K562 (cell line): ENCODE results near the gene RCE1. TPM values are rescaled to one million over a fixed set of nuclear protein-coding genes. Genes with fewer than 3 reads are reported as not detected.

Experiments
- ATAC-seq: fragments of 200-7000 bp; cut with Tn5 transposase; 3 replicates; pipeline ENCODE4 v1.9.1; 2020; ENCODE audit warnings: moderate library complexity
- BruUV-seq: library from RNA; stranded (reverse); fragments of 400-500 nt; replicated peaks from 2 replicates; lab custom pipeline; 2021; lab: Mats Ljungman, UMichigan
- CTCF ChIA-PET: fragments of 300-600 bp; formaldehyde crosslinking; extraction: SDS; loops from one replicate; lab custom pipeline; 2021; ENCODE audit warnings: low intra/inter-chr PET ratio; lab: Yijun Ruan, JAX
- POLR2A ChIA-PET: fragments of 300-600, 350-650 bp; sonication (Branson Sonifier 250); formaldehyde crosslinking; extraction: SDS; loops from one replicate; lab custom pipeline; 2021; ENCODE audit warnings: antibody characterized with exemption, inconsistent platforms; lab: Yijun Ruan, JAX
- DNase-seq, 4 experiments: peaks; one replicate each; pipeline versions ENCODE4 v3.0.0 to v3.0.0-alpha.2; 2011 to 2018; ENCODE audit warnings: low spot score in 3 of 4, mixed read lengths in 3 of 4; ENCODE audit errors: extremely low read depth in 1 of 4
- FAIRE-seq: peaks from 2 replicates; lab custom pipeline; 2011; peaks lifted over from hg19 to GRCh38; lab: Jason Lieb, UNC
- H2AFZ ChIP-seq: 2 replicates; pipeline ENCODE4 v1.6.0; 2011; ENCODE audit warnings: low read depth, low read length, control low read depth, inconsistent platforms
- H3K27ac ChIP-seq: fragments of 200-600 bp; 3 replicates; pipeline ENCODE4 v1.8.0; 2011; ENCODE audit warnings: low read depth, mild to moderate bottlenecking, control low read depth, inconsistent platforms, low read length, moderate library complexity, mixed read lengths; ENCODE audit errors: extremely low read depth
- H3K27me3 ChIP-seq, 2 experiments: fragments of 300-600 bp in 1 of 2; 2 replicates in 1 of 2; 3 replicates in 1 of 2; pipeline versions ENCODE4 v1.6.0 to v1.8.0; 2011; ENCODE audit warnings: inconsistent platforms in 2 of 2, low read length in 2 of 2, mild to moderate bottlenecking in 1 of 2, mixed read lengths in 1 of 2, moderate library complexity in 1 of 2; ENCODE audit not compliant: control insufficient read depth in 2 of 2, insufficient read depth in 2 of 2
- H3K36me3 ChIP-seq: fragments of 300-600 bp; 3 replicates; pipeline ENCODE4 v1.8.0; 2011; ENCODE audit warnings: mild to moderate bottlenecking, low read length, inconsistent platforms; ENCODE audit not compliant: control insufficient read depth, insufficient read depth
- H3K4me1 ChIP-seq, 2 experiments: fragments of 200-600 bp in 1 of 2; replicated peaks in 1 of 2; 2 replicates in 1 of 2; 3 replicates in 1 of 2; pipeline versions ENCODE4 v1.5.1 to v1.8.0; 2011; ENCODE audit warnings: inconsistent platforms in 2 of 2, low read length in 2 of 2, mild to moderate bottlenecking in 1 of 2, mixed read lengths in 1 of 2, moderate library complexity in 1 of 2; ENCODE audit not compliant: control insufficient read depth in 2 of 2, insufficient read depth in 2 of 2
- H3K4me2 ChIP-seq: 2 replicates; pipeline ENCODE4 v1.6.1; 2011; ENCODE audit warnings: low read length, control low read depth, inconsistent platforms, mixed read lengths; ENCODE audit not compliant: insufficient read depth
- H3K4me3 ChIP-seq: fragments of 200-600 bp; sonication (generic), shearing (Covaris generic); 2 replicates; pipeline ENCODE4 v1.5.1; 2016; ENCODE audit warnings: control low read depth, inconsistent platforms
- H3K79me2 ChIP-seq: fragments of 200-600 bp; 3 replicates; pipeline ENCODE4 v1.8.0; 2011; ENCODE audit warnings: low read length, inconsistent platforms; ENCODE audit not compliant: control insufficient read depth, insufficient read depth
- H3K9ac ChIP-seq, 2 experiments: 2 replicates each; pipeline versions ENCODE4 v1.6.0 to v1.6.1; 2011; ENCODE audit warnings: low read depth in 2 of 2, low read length in 2 of 2, control low read depth in 1 of 2, inconsistent platforms in 1 of 2, mild to moderate bottlenecking in 1 of 2, mixed read lengths in 1 of 2; ENCODE audit not compliant: insufficient read depth in 1 of 2
- H3K9me1 ChIP-seq: one replicate; pipeline ENCODE4 v1.6.0; 2011; ENCODE audit warnings: inconsistent platforms, mild to moderate bottlenecking, low read length, moderate library complexity; ENCODE audit not compliant: control insufficient read depth, insufficient read depth
- H3K9me3 ChIP-seq: replicated peaks from 2 replicates; pipeline ENCODE4 v1.5.1; 2011; ENCODE audit warnings: low read depth, low read length, inconsistent platforms; ENCODE audit not compliant: control insufficient read depth, insufficient read depth
- H4K20me1 ChIP-seq: replicated peaks from 2 replicates; pipeline ENCODE4 v1.6.1; 2011; ENCODE audit warnings: low read length, inconsistent platforms, mixed read lengths; ENCODE audit not compliant: control insufficient read depth, insufficient read depth
- CBX8 ChIP-seq: fragments of 200-600 bp; sonication (generic); IDR thresholded peaks from 2 replicates; pipeline ENCODE4 v1.6.1; 2012; ENCODE audit warnings: borderline replicate concordance, mixed run types, low read depth, mild to moderate bottlenecking, moderate library complexity, mixed read lengths, low read length, control low read depth, inconsistent platforms; ENCODE audit not compliant: poor library complexity, severe bottlenecking; ENCODE audit errors: extremely low read depth
- CHD4 ChIP-seq: fragments of 200-600 bp; sonication (generic); IDR thresholded peaks from 3 replicates; pipeline ENCODE4 v1.6.1; 2012; ENCODE audit warnings: low read depth, mild to moderate bottlenecking, mixed read lengths, low read length, inconsistent platforms; ENCODE audit not compliant: insufficient read depth, insufficient replicate concordance, poor library complexity, severe bottlenecking
- ELF1 ChIP-seq: fragments of 200-800 bp; sonication (Bioruptor generic); IDR thresholded peaks from 2 replicates; pipeline ENCODE4 v1.6.1; 2016; ENCODE audit warnings: missing genetic modification characterization, missing compliant biosample characterization
- MCM3 ChIP-seq: fragments of 450-650 bp; IDR thresholded peaks from 2 replicates; pipeline ENCODE4 v1.6.1; 2016
- RERE ChIP-seq: sonication (generic); formaldehyde crosslinking; IDR thresholded peaks from 2 replicates; pipeline ENCODE4 v1.8.0; 2023; ENCODE audit warnings: missing genetic modification reagents, mild to moderate bottlenecking, borderline replicate concordance
- ZNF551 ChIP-seq: fragments of 250-450 bp; sonication (Bioruptor Pico); IDR thresholded peaks from 2 replicates; pipeline ENCODE4 v1.5.0; 2021; ENCODE audit warnings: mild to moderate bottlenecking, moderate library complexity
- WGBS: fragments of 100-300 bp; shearing (Covaris generic); methylation state at CpG from one replicate; pipeline ENCODE4 v1.1.6; 2016; ENCODE audit warnings: low coverage, mixed read lengths; ENCODE audit not compliant: insufficient coverage; ENCODE audit errors: missing lambda C conversion rate; 5-methylcytosine and 5-hydroxymethylcytosine counted together
- in situ Hi-C: fragments of 300-500 bp; cut with MboI; formaldehyde crosslinking; loops from 4 replicates; pipeline ENCODE4 v1.15.0; 2018; ENCODE audit warnings: inconsistent platforms, mixed read lengths
- intact Hi-C: fragments of 100-400 bp; cut with micrococcal nuclease; formaldehyde crosslinking; loops from 2 replicates; pipeline ENCODE4 v1.14.2; 2022
- polyA plus RNA-seq, 8 experiments: library from polyadenylated mRNA; depleted of rRNA in 4 of 8; stranded (reverse) in 5 of 8; unstranded in 3 of 8; fragments of >200 nt; fragmentation: Nextera tagmentation in 2 of 8; fragmentation: Illumina TruSeq in 1 of 8; extraction: Ambion mirVana in 2 of 8; extraction: Trizol in 1 of 8; gene quantifications; 2 replicates each; pipeline versions ENCODE4 v1.2.1 to v1.2.3, GENCODE V29; 2011 to 2014; ENCODE audit warnings: inconsistent platforms in 1 of 8, missing spikeins in 1 of 8
- total RNA-seq, 7 experiments: library from RNA; depleted of rRNA in 6 of 7; stranded (reverse); fragments of >200 nt in 6 of 7; fragmentation: Illumina TruSeq in 2 of 7; extraction: Trizol in 2 of 7; gene quantifications; 2 replicates each; pipeline versions ENCODE4 v1.2.1 to v1.2.3, GENCODE V29; 2011 to 2021; ENCODE audit warnings: low replicate concordance in 1 of 7
- TF ChIP-seq, protein P1 (sequence below): fragments of 450-650 bp; formaldehyde crosslinking; IDR thresholded peaks from 2 replicates; pipeline ENCODE4 v1.4.0; 2022; ENCODE audit warnings: missing genetic modification characterization

The RCE1 gene
- total and polyA plus RNA-seq, 9 of the 15 experiments (the other 6 are each of a cell fraction or from before 2014, with no cell fraction given), result 0.75 to 41.5 (median 15.1) TPM

DNA sequence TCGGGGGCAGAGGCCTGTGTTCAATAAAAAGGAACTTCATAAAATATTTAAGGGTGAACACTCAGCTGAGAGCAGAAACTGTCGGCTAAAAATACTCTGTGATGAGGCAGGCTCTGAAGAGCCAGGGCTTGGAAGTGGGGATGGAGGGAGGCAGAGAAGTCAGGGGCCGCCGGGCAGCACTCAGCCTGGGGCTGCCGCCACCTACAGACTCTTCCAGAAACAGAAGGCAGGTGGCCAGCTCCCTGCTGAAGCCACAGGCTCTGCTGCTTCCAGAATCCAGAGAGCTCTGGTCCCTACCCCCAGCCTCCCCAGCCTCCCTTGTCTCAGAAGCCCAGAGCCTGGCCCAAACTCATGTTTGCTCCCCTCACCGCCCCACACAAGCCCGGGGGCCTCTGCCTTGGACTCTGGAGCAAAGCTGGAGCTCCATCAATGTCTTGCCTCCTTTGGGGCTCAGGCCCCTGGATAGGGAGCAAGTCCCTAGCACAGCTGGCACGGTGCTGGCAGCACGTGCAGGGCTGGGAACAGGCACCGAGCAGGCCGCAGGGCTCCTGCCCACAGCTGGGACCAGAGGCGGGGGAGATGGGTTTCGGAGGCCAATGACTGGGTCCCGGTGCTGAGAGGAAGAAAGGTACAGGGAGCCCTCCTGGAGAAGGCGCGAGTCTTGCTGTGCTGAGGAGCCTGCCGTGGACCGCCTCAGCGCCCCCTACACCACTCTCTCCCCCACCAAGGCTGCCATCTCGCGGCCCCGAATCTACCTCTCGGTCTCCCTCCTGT lies 21.9 kb downstream of the RCE1 start:
- H3K79me2 ChIP-seq, result no peaks in the 10 kb centered on the region
- 79% methylated on average over 16 of the region's 23 CpGs for WGBS
- no peak overlapping the region for H3K27ac ChIP-seq
- H4K20me1 ChIP-seq, result 0 out of 2 replicates have a peak, but pooled peaks cover 3% of the 10 kb centered on the region
- POLR2A ChIA-PET, result interaction anchor here (0.6 to 1.6 kb wide), 6 partner anchors 9 to 168 kb away, joined by 3 to 6 read pairs (median 4); no protein-coding TSS in a partner anchor
- intact Hi-C loops, result no loop called here
- no peaks in the 10 kb centered on the region for H3K27me3 ChIP-seq
- no peaks in the 10 kb centered on the region for H3K9me1 ChIP-seq
- H3K36me3 ChIP-seq, result peaks cover 23% of the 10 kb centered on the region; the same call in 2 of the 3 replicates
- in situ Hi-C loops, result no loop called here
- peaks cover 10 to 70% of the 10 kb centered on the region in 2 experiments; a peak in 4 of 5 replicates for H3K4me1 ChIP-seq
- ATAC-seq, result no peak
- no TSS peak for BruUV-seq
- H3K9ac ChIP-seq, result peak overlapping the region in 1 of 2 experiments; percentile 50; a peak in 1 of 4 replicates
- no peaks in the 10 kb centered on the region for H3K9me3 ChIP-seq
- DNase-seq, result no peak
- no peak for FAIRE-seq
- CTCF ChIA-PET, result interaction anchor here (0.5 kb wide), 1 partner anchor 613 kb away, joined by 3 read pairs; no protein-coding TSS in a partner anchor
- no peak overlapping the region for H2AFZ ChIP-seq
- H3K4me3 ChIP-seq, result no peak overlapping the region
- H3K4me2 ChIP-seq, result no peak overlapping the region
- TF ChIP-seq, protein P1, sequence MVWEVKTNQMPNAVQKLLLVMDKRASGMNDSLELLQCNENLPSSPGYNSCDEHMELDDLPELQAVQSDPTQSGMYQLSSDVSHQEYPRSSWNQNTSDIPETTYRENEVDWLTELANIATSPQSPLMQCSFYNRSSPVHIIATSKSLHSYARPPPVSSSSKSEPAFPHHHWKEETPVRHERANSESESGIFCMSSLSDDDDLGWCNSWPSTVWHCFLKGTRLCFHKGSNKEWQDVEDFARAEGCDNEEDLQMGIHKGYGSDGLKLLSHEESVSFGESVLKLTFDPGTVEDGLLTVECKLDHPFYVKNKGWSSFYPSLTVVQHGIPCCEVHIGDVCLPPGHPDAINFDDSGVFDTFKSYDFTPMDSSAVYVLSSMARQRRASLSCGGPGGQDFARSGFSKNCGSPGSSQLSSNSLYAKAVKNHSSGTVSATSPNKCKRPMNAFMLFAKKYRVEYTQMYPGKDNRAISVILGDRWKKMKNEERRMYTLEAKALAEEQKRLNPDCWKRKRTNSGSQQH (CRISPR knock-in tag), result no peak
- TF ChIP-seq CBX8 (no peak), CHD4 (no peak), MCM3 (no peak), RERE (CRISPR knock-in tag) (no peak), ELF1 (tag) (no peak), ZNF551 (CRISPR knock-in tag) (no peak)
